Renal pelvis (tissue), 4 donors: ENCODE data around the gene ST14. TPM values are rescaled to one million over a fixed set of nuclear protein-coding genes. Genes with fewer than 3 reads are reported as not detected.

Experiments
- DNase-seq: peaks from one replicate; pipeline ENCODE4 v3.0.0-alpha.2; 2013
- polyA plus RNA-seq, 3 donors: library from polyadenylated mRNA; unstranded; fragments of 120-200 nt; gene quantifications; one replicate each; pipeline ENCODE4 v1.2.1, GENCODE V29; 2013; ENCODE audit not compliant: insufficient read length in 3 of 3

Gene ST14
- polyA plus RNA-seq, 3 donors: 34.2 to 39.2 (median 34.6) TPM

DNA sequence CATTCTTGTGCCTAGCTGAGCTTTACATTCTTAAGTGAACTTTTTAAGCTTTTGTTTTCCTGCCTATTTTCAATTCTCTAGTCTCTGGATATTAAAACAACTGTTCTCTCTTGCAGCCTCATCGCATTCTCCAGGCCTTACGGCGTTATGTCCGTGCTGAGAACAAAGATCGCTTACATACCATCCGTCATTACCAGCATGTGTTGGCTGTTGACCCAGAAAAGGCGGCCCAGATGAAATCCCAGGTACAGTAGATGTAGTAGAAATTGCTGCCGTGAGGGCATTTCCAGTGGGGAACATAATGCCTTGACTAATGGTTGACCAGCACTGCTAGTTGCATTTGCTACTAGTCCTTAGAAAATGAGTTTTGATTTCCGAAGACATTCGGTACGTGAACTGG is 29.7 kb upstream of the ST14 start:
- DNase-seq: no peak

DNA sequence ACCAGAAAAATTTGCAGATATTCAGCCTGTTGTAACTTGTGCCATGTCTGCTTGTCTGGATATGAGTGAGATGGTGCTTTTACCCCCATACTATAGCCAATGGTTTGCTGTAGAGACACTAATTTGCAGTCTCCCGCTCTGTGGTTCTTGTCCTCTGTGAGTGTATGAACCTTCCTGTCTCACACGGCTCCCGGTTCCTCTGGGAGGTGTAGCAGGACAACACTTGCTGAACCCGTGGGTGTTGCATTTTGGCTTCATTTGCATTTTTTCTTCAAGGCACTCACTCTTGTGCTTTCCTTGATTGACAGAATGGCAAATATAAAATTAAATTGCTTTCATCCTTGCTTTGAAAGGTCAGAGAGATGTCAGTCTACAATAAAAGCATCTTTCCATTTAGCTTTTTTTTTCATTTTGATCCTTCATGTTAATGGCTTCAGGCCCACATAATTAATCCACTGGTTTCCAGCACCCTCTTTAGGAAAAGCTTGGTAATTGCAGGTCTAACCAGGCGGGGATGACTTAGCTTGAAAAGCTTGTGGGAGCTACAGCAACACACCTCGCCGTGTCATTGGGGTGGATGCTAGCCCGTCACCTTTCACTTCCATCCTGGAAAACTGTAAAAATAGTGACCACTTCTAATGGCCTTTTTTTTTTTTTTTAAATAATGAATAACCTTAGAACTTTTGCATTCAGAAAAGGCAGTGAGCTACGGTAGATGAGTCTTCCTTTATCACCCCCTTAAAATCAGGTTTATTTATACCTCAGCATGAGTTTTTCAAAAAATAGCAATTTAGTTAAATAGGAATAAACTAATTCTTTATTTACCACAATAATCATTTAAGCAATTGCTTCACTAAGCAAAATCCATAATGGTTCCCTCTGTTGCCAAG is 27.4 kb upstream of the ST14 start:
- DNase-seq: peak; percentile 69

DNA sequence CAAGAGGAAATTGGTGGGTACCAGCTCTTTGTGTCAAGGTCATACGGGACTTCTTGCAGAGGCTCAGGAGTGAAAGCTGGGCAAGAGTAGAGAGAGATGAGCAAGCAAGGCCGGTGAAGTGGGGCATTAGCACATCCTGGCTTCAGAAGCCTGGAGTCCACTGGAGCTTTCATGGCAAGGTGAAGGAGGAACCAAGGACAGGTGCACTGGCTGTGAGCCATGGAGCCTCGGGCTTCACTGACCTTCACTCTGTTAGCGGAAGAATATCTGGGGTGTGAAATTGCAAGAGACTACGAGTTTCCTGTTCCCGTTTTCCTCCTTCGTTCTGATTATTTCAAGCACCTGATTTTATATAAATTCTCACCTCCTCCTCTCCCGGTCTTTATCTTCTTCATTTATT is 25.9 kb upstream of the ST14 start:
- DNase-seq: no peak

DNA sequence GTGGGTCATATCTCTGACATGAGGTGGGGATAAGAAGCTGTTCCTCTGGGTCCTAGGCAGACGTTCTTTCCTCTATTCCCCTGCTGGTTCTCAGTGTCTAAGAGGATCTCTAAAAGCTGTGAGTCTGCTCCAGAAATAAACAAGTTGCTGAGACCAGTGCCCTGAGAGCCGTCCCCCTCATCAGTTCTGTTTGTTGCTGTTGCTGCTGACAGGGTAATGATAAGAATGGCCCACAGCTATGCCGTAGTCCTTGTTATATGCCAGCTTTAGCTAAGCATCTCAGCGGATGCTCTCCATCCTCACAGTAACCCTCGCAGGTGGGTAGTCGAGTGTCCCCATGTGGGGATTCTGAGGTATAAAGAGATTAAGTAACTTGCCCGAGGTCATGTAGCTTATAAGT is 23.5 kb upstream of the ST14 start:
- DNase-seq: no peak

- DNase-seq: no peak
Observed at GRCh38 chr11:130137999-130138398, 21.6 kb upstream of the ST14 start.

DNA sequence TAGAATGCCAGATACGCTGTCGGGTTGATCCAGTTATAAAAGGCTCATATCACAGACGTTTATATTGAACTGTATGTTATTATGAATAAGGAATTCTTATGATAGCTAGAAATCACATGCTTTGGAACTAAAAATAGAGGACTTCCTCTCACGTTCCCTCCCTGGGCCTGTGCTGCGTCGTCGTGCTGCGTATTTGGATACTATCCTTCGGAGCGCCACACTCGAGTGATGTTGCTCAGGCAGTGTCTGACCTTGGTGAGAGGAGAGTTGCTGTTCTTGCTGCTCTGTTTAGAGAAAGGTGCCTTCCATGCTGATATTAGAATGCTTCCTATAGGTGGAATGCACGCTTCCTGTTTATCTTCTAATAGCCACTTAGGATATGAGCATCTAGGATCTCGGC is 20.2 kb upstream of the ST14 start:
- no peak for DNase-seq

- no peak for DNase-seq
Observed at GRCh38 chr11:130141561-130142341, 17.8 kb upstream of the ST14 start.

- DNase-seq: no peak
Observed at GRCh38 chr11:130144141-130144540, 15.4 kb upstream of the ST14 start.

GRCh38 chr11:130144861-130145281 is 14.7 kb upstream of the ST14 start:
- DNase-seq: peak; percentile 71

DNA sequence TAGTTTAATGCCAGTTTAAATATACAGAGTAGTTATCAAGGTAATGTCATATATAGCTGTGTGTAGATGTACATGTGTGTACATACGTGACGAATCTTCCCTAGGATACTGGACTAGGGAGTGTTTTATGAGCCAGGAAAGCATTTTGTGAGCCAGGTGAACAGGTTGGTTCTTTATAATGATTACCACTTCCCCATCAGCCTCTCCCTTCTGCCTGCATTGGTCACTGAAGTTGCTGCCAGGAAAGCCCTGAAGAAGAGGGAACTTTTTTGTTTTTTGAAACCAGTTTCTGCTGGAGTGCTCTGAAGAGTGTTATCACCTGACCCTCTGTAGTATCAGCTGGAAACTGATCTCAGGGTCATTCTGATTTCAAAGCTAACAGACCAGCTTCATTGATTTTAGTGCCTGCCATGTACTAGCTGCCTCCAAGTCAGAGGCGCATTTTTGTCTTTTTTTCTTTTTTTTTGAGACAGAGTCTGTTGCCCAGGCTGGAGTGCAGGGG is 14.2 kb upstream of the ST14 start:
- DNase-seq: no peak

DNA sequence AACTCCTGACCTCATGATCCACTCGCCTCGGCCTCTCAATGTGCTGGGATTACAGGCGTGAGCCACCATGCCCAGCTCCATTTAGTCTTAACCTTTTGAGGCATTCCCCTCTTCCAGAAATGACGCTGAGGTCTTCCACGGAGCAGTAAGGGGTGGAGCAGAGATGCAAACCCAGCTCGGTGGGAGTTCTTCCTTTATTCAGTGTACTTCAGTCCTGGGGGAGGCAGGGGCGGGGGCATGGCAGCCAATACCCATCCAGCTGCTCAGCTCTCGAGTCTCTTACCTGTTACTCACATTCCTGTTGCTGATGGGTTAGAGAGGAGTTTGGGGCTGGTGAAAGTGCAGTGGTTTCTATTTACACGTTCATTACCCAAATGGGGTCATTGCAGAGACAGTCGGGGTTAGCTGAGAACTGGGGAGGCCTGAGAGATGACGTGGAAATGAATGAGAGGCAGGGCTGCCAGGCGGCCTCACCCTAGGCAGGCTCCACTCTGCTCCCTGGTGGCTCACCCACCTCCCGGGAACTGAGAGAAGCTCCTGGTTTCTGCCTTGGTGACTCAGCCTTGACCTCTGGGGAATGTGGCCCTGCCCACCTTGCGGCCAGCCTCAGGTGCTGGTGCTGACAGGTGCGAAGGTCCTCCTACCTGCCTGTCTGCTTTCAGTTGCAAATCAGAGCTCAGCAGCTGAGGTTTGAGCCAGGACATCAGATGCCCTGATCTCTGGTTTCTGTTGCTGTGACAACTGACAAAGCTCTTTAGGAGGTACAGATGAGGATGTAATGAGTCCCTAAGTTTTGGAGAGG is 13.4 kb upstream of the ST14 start:
- DNase-seq: no peak

GRCh38 chr11:130146796-130147195 is 12.8 kb upstream of the ST14 start:
- no peak for DNase-seq

GRCh38 chr11:130148796-130149326 is 10.7 kb upstream of the ST14 start:
- no peak for DNase-seq

GRCh38 chr11:130150790-130151189 is 8.8 kb upstream of the ST14 start:
- no peak for DNase-seq

- DNase-seq: no peak
Observed at GRCh38 chr11:130151196-130151595, 8.4 kb upstream of the ST14 start.

GRCh38 chr11:130156108-130157022 is 3.2 kb upstream of the ST14 start:
- no peak for DNase-seq

DNA sequence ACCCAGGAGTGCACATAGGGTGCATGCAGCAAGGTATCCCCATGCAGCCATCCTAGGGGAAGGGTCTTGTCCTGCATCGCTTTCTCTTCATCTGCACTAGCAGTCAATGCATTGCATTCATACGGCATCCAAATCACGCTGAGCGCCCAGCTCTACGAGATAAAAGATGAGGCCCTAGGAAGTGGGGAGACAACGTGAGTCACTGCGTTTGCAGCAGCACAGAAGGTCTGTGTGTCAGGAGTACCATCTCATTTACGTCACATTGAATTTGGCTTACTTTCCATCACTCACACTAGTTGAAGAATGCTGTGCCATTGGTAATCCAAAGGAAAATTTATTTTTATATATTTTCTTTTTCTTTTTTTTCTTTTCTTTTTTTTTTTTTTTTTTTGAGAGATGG is 2.5 kb upstream of the ST14 start:
- DNase-seq: no peak

DNA sequence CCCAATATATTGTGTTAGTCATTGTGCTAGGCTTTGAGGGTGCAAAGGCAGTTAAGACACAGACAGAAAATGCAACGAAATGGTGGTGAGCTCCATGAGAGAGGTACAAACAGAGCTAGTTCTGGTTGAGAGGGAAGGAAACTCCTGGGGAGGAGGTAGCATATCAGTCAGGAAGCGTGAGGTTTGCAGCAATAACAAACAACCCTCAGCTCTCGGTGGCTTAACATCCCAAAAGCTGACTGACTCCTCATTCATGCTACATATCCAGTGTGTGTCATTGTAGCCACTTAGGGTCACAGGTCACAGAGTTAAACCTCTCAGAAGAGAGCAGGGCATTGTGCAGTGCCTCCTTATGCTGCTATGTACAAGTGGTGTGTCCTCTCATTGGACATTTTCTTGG is 1.7 kb upstream of the ST14 start:
- no peak for DNase-seq

- DNase-seq: no peak
Observed at GRCh38 chr11:130159139-130159538, 443 bp upstream of the ST14 start.

GRCh38 chr11:130160498-130161155 is 1.0 kb downstream of the ST14 start:
- no peak for DNase-seq
